HepG2 (cell line): ENCODE measurements around the gene CACNA1I. TPM values are rescaled to one million over a fixed set of nuclear protein-coding genes. Genes with fewer than 3 reads are reported as not detected.

Source experiments
- ATAC-seq: fragments of 200-7000 bp; cut with Tn5 transposase; 3 replicates; pipeline ENCODE4 v1.9.1; 2020; ENCODE audit warnings: mild to moderate bottlenecking, moderate library complexity
- BruUV-seq: library from RNA; stranded (reverse); fragments of 400-500 nt; replicated peaks from 2 replicates; lab custom pipeline; 2021; lab: Mats Ljungman, UMichigan
- CTCF ChIA-PET: fragments of 300-600 bp; formaldehyde crosslinking; extraction: SDS; loops from one replicate; lab custom pipeline; 2021; ENCODE audit warnings: low total read pairs, inconsistent platforms, low intra/inter-chr PET ratio; lab: Yijun Ruan, JAX
- POLR2A ChIA-PET: fragments of 350-600 bp; sonication (Branson Sonifier 250); formaldehyde crosslinking; loops from one replicate; lab custom pipeline; 2020; ENCODE audit warnings: antibody characterized with exemption, inconsistent platforms; lab: Yijun Ruan, JAX
- DNase-seq: peaks from one replicate; pipeline ENCODE4 v3.0.0-alpha.2; 2015; ENCODE audit warnings: low spot score
- FAIRE-seq: peaks from 3 replicates; lab custom pipeline; 2011; peaks lifted over from hg19 to GRCh38; lab: Jason Lieb, UNC
- H2AFZ ChIP-seq: one replicate; pipeline ENCODE4 v1.6.1; 2011; ENCODE audit warnings: low read length, inconsistent platforms
- H3K27ac ChIP-seq: fragments of 300-600 bp; 3 replicates; pipeline ENCODE4 v1.8.0; 2011; ENCODE audit warnings: mixed run types, mild to moderate bottlenecking, mixed read lengths, low read length, inconsistent platforms; ENCODE audit not compliant: insufficient read depth; ENCODE audit errors: extremely low read length
- H3K27me3 ChIP-seq, 2 experiments: fragments of 200-600 bp in 1 of 2; 2 replicates in 1 of 2; 3 replicates in 1 of 2; pipeline versions ENCODE4 v1.6.0 to v1.8.0; 2011; ENCODE audit warnings: low read length in 2 of 2, mild to moderate bottlenecking in 2 of 2, moderate library complexity in 2 of 2, inconsistent platforms in 1 of 2; ENCODE audit not compliant: insufficient read depth in 2 of 2, control insufficient read depth in 1 of 2
- H3K36me3 ChIP-seq, 2 experiments: fragments of 200-600 bp in 1 of 2; replicated peaks in 1 of 2; 2 replicates in 1 of 2; 3 replicates in 1 of 2; pipeline versions ENCODE4 v1.5.1 to v1.8.0; 2011; ENCODE audit warnings: low read length in 2 of 2, inconsistent platforms in 1 of 2; ENCODE audit not compliant: insufficient read depth in 2 of 2, control insufficient read depth in 1 of 2
- H3K4me1 ChIP-seq: 2 replicates; pipeline ENCODE4 v1.5.1; 2012; ENCODE audit warnings: low read length, inconsistent platforms; ENCODE audit not compliant: insufficient read depth
- H3K4me2 ChIP-seq: 2 replicates; pipeline ENCODE4 v1.6.0; 2011; ENCODE audit warnings: low read depth, low read length, inconsistent platforms
- H3K4me3 ChIP-seq, 3 experiments: fragments of 200-600 bp in 1 of 3; sonication (generic), shearing (Covaris generic) in 1 of 3; replicated peaks in 1 of 3; 2 replicates each; pipeline ENCODE4 v1.5.1; 2011 to 2016; ENCODE audit warnings: low read length in 3 of 3, inconsistent platforms in 2 of 3, low read depth in 2 of 3, mild to moderate bottlenecking in 2 of 3, control low read depth in 1 of 3, mixed read lengths in 1 of 3; ENCODE audit not compliant: insufficient read depth in 1 of 3
- H3K79me2 ChIP-seq: one replicate; pipeline ENCODE4 v1.6.1; 2011; ENCODE audit warnings: low read length, inconsistent platforms; ENCODE audit not compliant: insufficient read depth
- H3K9ac ChIP-seq: 2 replicates; pipeline ENCODE4 v1.6.0; 2011; ENCODE audit warnings: mild to moderate bottlenecking, low read depth, low read length, inconsistent platforms; ENCODE audit not compliant: insufficient read depth
- H3K9me3 ChIP-seq: 2 replicates; pipeline ENCODE4 v1.5.1; 2012; ENCODE audit warnings: mild to moderate bottlenecking, low read length
- H4K20me1 ChIP-seq: 2 replicates; pipeline ENCODE4 v1.6.0; 2011; ENCODE audit warnings: inconsistent platforms, mild to moderate bottlenecking, low read length, moderate library complexity; ENCODE audit not compliant: insufficient read depth
- CAMTA2 ChIP-seq: sonication (generic); formaldehyde crosslinking; IDR thresholded peaks from 2 replicates; pipeline ENCODE4 v1.4.0; 2020; ENCODE audit warnings: mild to moderate bottlenecking, missing genetic modification reagents, borderline replicate concordance
- FLYWCH1 ChIP-seq: sonication (generic); formaldehyde crosslinking; IDR thresholded peaks from 2 replicates; pipeline ENCODE4 v1.8.1; 2023; ENCODE audit warnings: mild to moderate bottlenecking, missing genetic modification reagents
- HOXA3 ChIP-seq: sonication (generic); formaldehyde crosslinking; IDR thresholded peaks from 2 replicates; pipeline ENCODE4 v1.5.0; 2020; ENCODE audit warnings: missing genetic modification reagents
- NCOA5 ChIP-seq: sonication (generic); formaldehyde crosslinking; IDR thresholded peaks from 2 replicates; pipeline ENCODE4 v1.4.0; 2020; ENCODE audit warnings: missing genetic modification reagents
- RAD51 ChIP-seq: fragments of 450-650 bp; IDR thresholded peaks from 2 replicates; pipeline ENCODE4 v1.6.1; 2016; ENCODE audit warnings: borderline replicate concordance
- ZNF605 ChIP-seq: sonication (generic); formaldehyde crosslinking; IDR thresholded peaks from 2 replicates; pipeline ENCODE4 v1.8.0; 2022; ENCODE audit warnings: mild to moderate bottlenecking, missing genetic modification reagents
- ZNF768 ChIP-seq: sonication (generic); formaldehyde crosslinking; IDR thresholded peaks from 2 replicates; pipeline ENCODE4 v1.4.0; 2020; ENCODE audit warnings: missing genetic modification reagents
- WGBS: methylation state at CpG from one replicate; pipeline ENCODE4 v1.1.6; 2017; ENCODE audit warnings: low lambda C conversion rate; 5-methylcytosine and 5-hydroxymethylcytosine counted together
- in situ Hi-C: cut with HindIII; loops from 2 replicates; pipeline ENCODE4 v1.10.0; 2017; ENCODE audit warnings: low pct_unique_long_range_greater_than_20kb; ENCODE audit not compliant: extremely low pct_ligation_motif_present
- intact Hi-C: fragments of 100-400 bp; cut with micrococcal nuclease; formaldehyde crosslinking; loops from one replicate; pipeline ENCODE4 v1.10.0; 2022; ENCODE audit not compliant: unreplicated experiment
- polyA plus RNA-seq, 8 experiments: library from polyadenylated mRNA; depleted of rRNA in 3 of 8; stranded (reverse) in 7 of 8; unstranded in 1 of 8; fragments of >200 nt; fragmentation: Illumina TruSeq in 4 of 8; extraction: Trizol in 4 of 8; gene quantifications; 2 replicates each; pipeline versions ENCODE4 v1.2.1 to v1.2.3, GENCODE V29; 2011 to 2016; ENCODE audit warnings: low read depth in 4 of 8, missing spikeins in 1 of 8, mixed read lengths in 1 of 8; ENCODE audit not compliant: insufficient read depth in 1 of 8
- total RNA-seq, 5 experiments: library from RNA; depleted of rRNA; stranded (reverse); fragments of >200 nt; fragmentation: Illumina TruSeq; extraction: Trizol; gene quantifications; 2 replicates each; pipeline ENCODE4 v1.2.3, GENCODE V29; 2016; ENCODE audit warnings: low read depth in 1 of 5
- TF ChIP-seq, protein P1 (sequence below): sonication (generic); formaldehyde crosslinking; IDR thresholded peaks from 2 replicates; pipeline ENCODE4 v1.4.0; 2020; ENCODE audit warnings: missing genetic modification reagents, mild to moderate bottlenecking, borderline replicate concordance
- TF ChIP-seq, protein P2 (sequence below): IDR thresholded peaks from 2 replicates; pipeline ENCODE4 v1.6.1; 2012; ENCODE audit warnings: inconsistent platforms

Gene CACNA1I
- total and polyA plus RNA-seq, 2 of the 13 experiments (the other 11 are each of a cell fraction or from before 2014, with no cell fraction given), result not detected

DNA sequence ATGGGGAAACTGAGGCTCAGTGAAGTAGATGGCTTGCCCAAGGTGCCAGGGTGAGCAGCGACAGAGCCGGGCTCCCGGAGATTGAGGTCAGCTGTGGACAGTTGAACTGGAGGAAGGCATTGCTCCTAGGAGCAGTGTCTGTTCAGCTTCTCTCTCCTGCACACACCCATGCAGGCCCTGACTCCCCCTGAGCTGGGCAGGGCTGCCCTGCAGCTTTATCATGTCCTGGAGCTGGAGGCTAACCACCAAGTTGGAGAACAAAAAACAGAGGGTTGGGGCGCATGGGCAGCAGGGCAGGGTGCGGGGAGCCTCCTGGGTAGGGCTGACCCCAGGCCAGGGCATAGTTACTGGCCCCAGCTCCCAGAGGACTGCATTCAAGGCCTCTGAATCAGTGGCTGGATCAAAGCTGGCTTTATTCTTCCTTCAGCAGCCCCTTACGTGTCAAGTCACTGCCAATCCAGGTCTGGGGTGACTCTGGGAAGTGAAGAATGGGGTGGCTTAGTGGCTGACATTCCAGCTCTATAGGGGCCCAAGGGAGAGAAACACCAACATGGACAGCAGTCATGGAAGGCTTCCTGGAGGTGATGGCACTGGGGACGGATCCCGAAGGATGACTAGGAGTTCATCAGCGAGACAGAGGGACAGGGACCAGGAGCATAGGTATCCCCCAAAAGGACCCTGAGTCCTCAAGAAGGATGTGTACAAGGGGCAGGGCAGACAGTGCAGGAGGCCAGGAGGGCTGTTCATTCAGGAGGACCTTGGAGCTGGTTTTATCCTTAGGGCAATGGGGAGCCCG is 83.8 kb downstream of the CACNA1I start:
- Histone ChIP-seq H3K4me2 (no peak overlapping the region), H3K4me1 (no peaks in the 10 kb centered on the region), H2AFZ (no peak overlapping the region)
- ChIA-PET POLR2A (no interaction called here), CTCF (no interaction called here)
- intact Hi-C loops, result no loop called here
- no peak for DNase-seq
- TF ChIP-seq, protein P1, sequence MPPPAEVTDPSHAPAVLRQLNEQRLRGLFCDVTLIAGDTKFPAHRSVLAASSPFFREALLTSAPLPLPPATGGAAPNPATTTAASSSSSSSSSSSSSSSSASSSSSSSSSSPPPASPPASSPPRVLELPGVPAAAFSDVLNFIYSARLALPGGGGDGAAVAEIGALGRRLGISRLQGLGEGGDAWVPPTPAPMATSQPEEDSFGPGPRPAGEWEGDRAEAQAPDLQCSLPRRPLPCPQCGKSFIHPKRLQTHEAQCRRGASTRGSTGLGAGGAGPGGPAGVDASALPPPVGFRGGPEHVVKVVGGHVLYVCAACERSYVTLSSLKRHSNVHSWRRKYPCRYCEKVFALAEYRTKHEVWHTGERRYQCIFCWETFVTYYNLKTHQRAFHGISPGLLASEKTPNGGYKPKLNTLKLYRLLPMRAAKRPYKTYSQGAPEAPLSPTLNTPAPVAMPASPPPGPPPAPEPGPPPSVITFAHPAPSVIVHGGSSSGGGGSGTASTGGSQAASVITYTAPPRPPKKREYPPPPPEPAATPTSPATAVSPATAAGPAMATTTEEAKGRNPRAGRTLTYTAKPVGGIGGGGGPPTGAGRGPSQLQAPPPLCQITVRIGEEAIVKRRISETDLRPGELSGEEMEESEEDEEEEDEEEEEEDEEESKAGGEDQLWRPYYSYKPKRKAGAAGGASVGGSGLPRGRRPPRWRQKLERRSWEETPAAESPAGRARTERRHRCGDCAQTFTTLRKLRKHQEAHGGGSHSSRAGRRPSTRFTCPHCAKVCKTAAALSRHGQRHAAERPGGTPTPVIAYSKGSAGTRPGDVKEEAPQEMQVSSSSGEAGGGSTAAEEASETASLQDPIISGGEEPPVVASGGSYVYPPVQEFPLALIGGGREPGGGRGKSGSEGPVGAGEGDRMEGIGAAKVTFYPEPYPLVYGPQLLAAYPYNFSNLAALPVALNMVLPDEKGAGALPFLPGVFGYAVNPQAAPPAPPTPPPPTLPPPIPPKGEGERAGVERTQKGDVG (CRISPR knock-in tag), result no peak
- TF ChIP-seq ZNF605 (CRISPR knock-in tag), result no peak
- TF ChIP-seq CAMTA2 (CRISPR knock-in tag), result no peak
- TF ChIP-seq FLYWCH1 (CRISPR knock-in tag), result no peak
- TF ChIP-seq RAD51, result no peak
- TF ChIP-seq NCOA5 (CRISPR knock-in tag), result no peak
- no peak for TF ChIP-seq HOXA3 (CRISPR knock-in tag)
- TF ChIP-seq ZNF768 (CRISPR knock-in tag), result no peak
- TF ChIP-seq, protein P2, sequence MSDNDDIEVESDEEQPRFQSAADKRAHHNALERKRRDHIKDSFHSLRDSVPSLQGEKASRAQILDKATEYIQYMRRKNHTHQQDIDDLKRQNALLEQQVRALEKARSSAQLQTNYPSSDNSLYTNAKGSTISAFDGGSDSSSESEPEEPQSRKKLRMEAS, result no peak
- TF ChIP-seq, all 625 proteins: peak for 0
- ATAC-seq (no peak), FAIRE-seq (no peak)
- Histone ChIP-seq H4K20me1 (no peaks in the 10 kb centered on the region), H3K9ac (no peak overlapping the region), H3K36me3 (no peaks in the 10 kb centered on the region), H3K27ac (no peak overlapping the region), H3K27me3 (peaks cover 5 to 49% of the 10 kb centered on the region in 2 experiments), H3K9me3 (no peaks in the 10 kb centered on the region), H3K4me3 (no peak overlapping the region), H3K79me2 (no peaks in the 10 kb centered on the region)
- 8% methylated on average over 9 of the region's 10 CpGs for WGBS
- in situ Hi-C loops, result no loop called here
- BruUV-seq, result no TSS peak
